CD4-positive, alpha-beta memory T cell (primary cell): ENCODE results near the gene COMP. TPM values are rescaled to one million over a fixed set of nuclear protein-coding genes. Genes with fewer than 3 reads are reported as not detected.

Experiments used
- CTCF ChIA-PET: fragments of 350-600 bp; sonication (Branson Sonifier 250); formaldehyde crosslinking; loops from one replicate; lab custom pipeline; 2021; ENCODE audit warnings: inconsistent platforms; ENCODE audit not compliant: partially characterized antibody; lab: Charles Lee
- POLR2A ChIA-PET: fragments of 350-600 bp; sonication (Branson Sonifier 250); formaldehyde crosslinking; loops from one replicate; lab custom pipeline; 2021; ENCODE audit not compliant: partially characterized antibody; lab: Charles Lee
- DNase-seq, 5 donors: peaks; one replicate each; pipeline versions ENCODE4 v3.0.0 to v3.0.0-alpha.2; 2020 to 2022; ENCODE audit warnings: mixed read lengths in 1 of 5
- H3K27ac ChIP-seq: one replicate; pipeline ENCODE4 v1.7.0; 2013; ENCODE audit warnings: low read depth, low read length
- H3K27me3 ChIP-seq: 2 replicates; pipeline ENCODE4 v1.7.0; 2013; ENCODE audit warnings: mild to moderate bottlenecking, low read length, moderate library complexity; ENCODE audit not compliant: insufficient read depth
- H3K36me3 ChIP-seq: 2 replicates; pipeline ENCODE4 v1.7.0; 2013; ENCODE audit warnings: mild to moderate bottlenecking, low read length, moderate library complexity; ENCODE audit not compliant: insufficient read depth
- H3K4me1 ChIP-seq: 2 replicates; pipeline ENCODE4 v1.7.0; 2013; ENCODE audit warnings: mild to moderate bottlenecking, low read length, moderate library complexity; ENCODE audit not compliant: insufficient read depth
- H3K4me3 ChIP-seq, 2 donors: one replicate each; pipeline ENCODE4 v1.7.0; 2013; ENCODE audit warnings: low read length in 2 of 2, mild to moderate bottlenecking in 1 of 2
- H3K9me3 ChIP-seq, 2 donors: one replicate each; pipeline ENCODE4 v1.7.0; 2013; ENCODE audit warnings: low read length in 2 of 2, control low read depth in 1 of 2; ENCODE audit not compliant: control insufficient read depth in 1 of 2
- H3K27ac Mint-ChIP-seq, 7 donors: one replicate each; pipeline ENCODE4 v1.8.0; 2020 to 2021; ENCODE audit warnings: mixed read lengths in 7 of 7, mild to moderate bottlenecking in 6 of 7, inconsistent platforms in 3 of 7, moderate library complexity in 3 of 7
- H3K27me3 Mint-ChIP-seq, 2 donors: one replicate each; pipeline ENCODE4 v1.8.0; 2020 to 2021; ENCODE audit warnings: mixed read lengths in 2 of 2
- H3K36me3 Mint-ChIP-seq, 2 donors: one replicate each; pipeline ENCODE4 v1.8.0; 2020 to 2021; ENCODE audit warnings: mixed read lengths in 2 of 2, inconsistent platforms in 1 of 2, mild to moderate bottlenecking in 1 of 2
- H3K4me1 Mint-ChIP-seq, 4 donors: one replicate each; pipeline ENCODE4 v1.8.0; 2020 to 2021; ENCODE audit warnings: mixed read lengths in 4 of 4, mild to moderate bottlenecking in 1 of 4
- H3K4me3 Mint-ChIP-seq, 8 donors: one replicate each; pipeline ENCODE4 v1.8.0; 2020 to 2021; ENCODE audit warnings: mixed read lengths in 8 of 8, mild to moderate bottlenecking in 7 of 8, moderate library complexity in 6 of 8, inconsistent platforms in 3 of 8
- H3K9me3 Mint-ChIP-seq, 8 donors: one replicate each; pipeline ENCODE4 v1.8.0; 2020 to 2021; ENCODE audit warnings: mixed read lengths in 8 of 8, mild to moderate bottlenecking in 5 of 8, inconsistent platforms in 3 of 8, moderate library complexity in 1 of 8
- intact Hi-C: fragments of 100-400 bp; cut with micrococcal nuclease; formaldehyde crosslinking; loops from one replicate; pipeline ENCODE4 v1.15.1; 2023
- polyA plus RNA-seq, 2 donors: library from polyadenylated mRNA; unstranded; fragments of 300-500 nt; fragmentation: Illumina TruSeq; gene quantifications; one replicate each; pipeline ENCODE4 v1.2.3, GENCODE V29; 2021
- total RNA-seq, 2 experiments: library from RNA; stranded (reverse); gene quantifications; one replicate each; pipeline ENCODE4 v1.2.3, GENCODE V29; 2021

The COMP gene
- total and polyA plus RNA-seq, 4 experiments from 2014 or later = not detected

- Mint-ChIP-seq H3K9me3 (peaks cover 0 to 2% (median 0%) of the 10 kb centered on the region in 8 donors), H3K4me1 (peaks cover 0 to 4% (median 0%) of the 10 kb centered on the region in 4 donors), H3K27me3 (peaks cover 5 to 7% of the 10 kb centered on the region in 2 donors), H3K27ac (no peak overlapping the region), H3K36me3 (no peaks in the 10 kb centered on the region), H3K4me3 (no peak overlapping the region)
- ChIA-PET POLR2A (no interaction called here), CTCF (no interaction called here)
- H3K27me3 ChIP-seq = no peaks in the 10 kb centered on the region
- H3K4me1 ChIP-seq = no peaks in the 10 kb centered on the region
- no peak overlapping the region for H3K4me3 ChIP-seq
- no peak for DNase-seq
- no peak overlapping the region for H3K27ac ChIP-seq
- H3K9me3 ChIP-seq = no peaks in the 10 kb centered on the region
- no peaks in the 10 kb centered on the region for H3K36me3 ChIP-seq
- intact Hi-C loops = no loop called here
Measured at GRCh38 chr19:18804139-18804601, 13.1 kb upstream of the COMP start.

- intact Hi-C loops = no loop called here
- Histone ChIP-seq H3K36me3 (no peaks in the 10 kb centered on the region), H3K4me3 (no peak overlapping the region), H3K27ac (no peak overlapping the region), H3K4me1 (no peaks in the 10 kb centered on the region), H3K27me3 (no peaks in the 10 kb centered on the region), H3K9me3 (no peaks in the 10 kb centered on the region)
- ChIA-PET POLR2A (no interaction called here), CTCF (no interaction called here)
- Mint-ChIP-seq H3K4me1 (no peaks in the 10 kb centered on the region), H3K36me3 (no peaks in the 10 kb centered on the region), H3K9me3 (peaks cover 0 to 2% (median 0%) of the 10 kb centered on the region in 8 donors), H3K27ac (peak overlapping the region in 1 of 7 donors; percentile 63), H3K4me3 (no peak overlapping the region), H3K27me3 (peaks cover 5 to 7% of the 10 kb centered on the region in 2 donors)
- no peak for DNase-seq
Measured at GRCh38 chr19:18803550-18804138, 12.5 kb upstream of the COMP start.

GRCh38 chr19:18802354-18802753 lies 11.2 kb upstream of the COMP start:
- Histone ChIP-seq H3K9me3 (no peaks in the 10 kb centered on the region), H3K27me3 (no peaks in the 10 kb centered on the region), H3K36me3 (no peaks in the 10 kb centered on the region), H3K4me3 (no peak overlapping the region), H3K4me1 (no peaks in the 10 kb centered on the region), H3K27ac (no peak overlapping the region)
- Mint-ChIP-seq H3K27ac (no peak overlapping the region), H3K9me3 (peaks cover 0 to 2% (median 0%) of the 10 kb centered on the region in 8 donors), H3K4me1 (no peaks in the 10 kb centered on the region), H3K4me3 (no peak overlapping the region), H3K27me3 (peaks cover 7 to 9% of the 10 kb centered on the region in 2 donors), H3K36me3 (no peaks in the 10 kb centered on the region)
- intact Hi-C loops = no loop called here
- CTCF ChIA-PET = no interaction called here
- no peak for DNase-seq
- POLR2A ChIA-PET = no interaction called here

GRCh38 chr19:18800636-18801035 lies 9.5 kb upstream of the COMP start:
- H3K27me3 Mint-ChIP-seq = peaks cover 13% of the 10 kb centered on the region in 2 donors
- H3K4me1 Mint-ChIP-seq = no peaks in the 10 kb centered on the region
- H3K4me3 Mint-ChIP-seq = no peak overlapping the region
- Histone ChIP-seq H3K27ac (no peak overlapping the region), H3K36me3 (no peaks in the 10 kb centered on the region), H3K9me3 (no peaks in the 10 kb centered on the region), H3K27me3 (no peaks in the 10 kb centered on the region), H3K4me3 (no peak overlapping the region), H3K4me1 (no peaks in the 10 kb centered on the region)
- H3K27ac Mint-ChIP-seq = no peak overlapping the region
- H3K36me3 Mint-ChIP-seq = no peaks in the 10 kb centered on the region
- peaks cover 0 to 2% (median 0%) of the 10 kb centered on the region in 8 donors for H3K9me3 Mint-ChIP-seq
- intact Hi-C loops = no loop called here
- CTCF ChIA-PET = no interaction called here
- DNase-seq = no peak
- POLR2A ChIA-PET = no interaction called here

- no peaks in the 10 kb centered on the region for H3K27me3 ChIP-seq
- Mint-ChIP-seq H3K36me3 (no peaks in the 10 kb centered on the region), H3K27me3 (peaks cover 13 to 14% of the 10 kb centered on the region in 2 donors), H3K4me3 (no peak overlapping the region), H3K9me3 (peaks cover 0 to 2% (median 0%) of the 10 kb centered on the region in 8 donors), H3K4me1 (no peaks in the 10 kb centered on the region), H3K27ac (no peak overlapping the region)
- H3K4me1 ChIP-seq = no peaks in the 10 kb centered on the region
- CTCF ChIA-PET = no interaction called here
- H3K9me3 ChIP-seq = no peaks in the 10 kb centered on the region
- H3K4me3 ChIP-seq = no peak overlapping the region
- H3K36me3 ChIP-seq = no peaks in the 10 kb centered on the region
- H3K27ac ChIP-seq = no peak overlapping the region
- no peak for DNase-seq
- POLR2A ChIA-PET = no interaction called here
- intact Hi-C loops = no loop called here
Measured at GRCh38 chr19:18800079-18800478, 9.0 kb upstream of the COMP start.

- no peak overlapping the region for H3K27ac Mint-ChIP-seq
- DNase-seq = no peak
- no peak overlapping the region for H3K4me3 Mint-ChIP-seq
- Histone ChIP-seq H3K36me3 (no peaks in the 10 kb centered on the region), H3K9me3 (no peaks in the 10 kb centered on the region), H3K27me3 (no peaks in the 10 kb centered on the region), H3K4me1 (no peaks in the 10 kb centered on the region), H3K4me3 (no peak overlapping the region), H3K27ac (no peak overlapping the region)
- H3K4me1 Mint-ChIP-seq = no peaks in the 10 kb centered on the region
- no peaks in the 10 kb centered on the region for H3K36me3 Mint-ChIP-seq
- intact Hi-C loops = no loop called here
- ChIA-PET CTCF (no interaction called here), POLR2A (no interaction called here)
- peaks cover 0 to 2% (median 0%) of the 10 kb centered on the region in 8 donors for H3K9me3 Mint-ChIP-seq
- H3K27me3 Mint-ChIP-seq = peaks cover 17 to 19% of the 10 kb centered on the region in 2 donors
Measured at GRCh38 chr19:18799389-18799970, 8.4 kb upstream of the COMP start.

GRCh38 chr19:18798384-18799352 lies 7.6 kb upstream of the COMP start:
- POLR2A ChIA-PET = no interaction called here
- no peaks in the 10 kb centered on the region for H3K4me1 Mint-ChIP-seq
- H3K36me3 Mint-ChIP-seq = no peaks in the 10 kb centered on the region

More at GRCh38 chr19:18798384-18799352, 7.6 kb upstream of the COMP start:
- no peak for DNase-seq
- intact Hi-C loops = no loop called here
- Mint-ChIP-seq H3K4me3 (no peak overlapping the region), H3K27ac (no peak overlapping the region), H3K27me3 (peaks cover 20 to 22% of the 10 kb centered on the region in 2 donors), H3K9me3 (peaks cover 0 to 2% (median 0%) of the 10 kb centered on the region in 8 donors)
- no peaks in the 10 kb centered on the region for H3K27me3 ChIP-seq
- H3K4me3 ChIP-seq = no peak overlapping the region
- H3K4me1 ChIP-seq = no peaks in the 10 kb centered on the region
- no peaks in the 10 kb centered on the region for H3K36me3 ChIP-seq
- no peak overlapping the region for H3K27ac ChIP-seq
- no peaks in the 10 kb centered on the region for H3K9me3 ChIP-seq
- CTCF ChIA-PET = no interaction called here
